CD4-positive, alpha-beta T cell (primary cell): ENCODE data around the gene SCARF1. TPM values are rescaled to one million over a fixed set of nuclear protein-coding genes. Genes with fewer than 3 reads are reported as not detected.

Experiments
- ATAC-seq: fragments of 200-7000 bp; cut with Tn5 transposase; one replicate; pipeline ENCODE4 v1.10.0; 2022; ENCODE audit warnings: mild to moderate bottlenecking; ENCODE audit not compliant: poor library complexity
- CTCF ChIA-PET: fragments of 350-600 bp; sonication (Branson Sonifier 250); formaldehyde crosslinking; loops from one replicate; lab custom pipeline; 2021; ENCODE audit warnings: antibody characterized with exemption, inconsistent platforms; lab: Charles Lee
- POLR2A ChIA-PET: fragments of 350-600 bp; sonication (Branson Sonifier 250); formaldehyde crosslinking; loops from one replicate; lab custom pipeline; 2021; ENCODE audit warnings: antibody characterized with exemption, inconsistent platforms; lab: Charles Lee
- DNase-seq, 14 experiments: peaks; one replicate each; pipeline ENCODE4 v3.0.0-alpha.2; 2013 to 2020; ENCODE audit warnings: mixed read lengths in 2 of 14
- H3K27ac ChIP-seq, 2 donors: one replicate each; pipeline versions ENCODE4 v1.5.1 to v1.7.0; 2013; ENCODE audit warnings: low read length in 2 of 2, low read depth in 1 of 2, mild to moderate bottlenecking in 1 of 2
- H3K27me3 ChIP-seq, 2 experiments: 1 replicate in 1 of 2; 2 replicates in 1 of 2; pipeline versions ENCODE4 v1.6.1 to v1.7.0; 2013; ENCODE audit warnings: low read length in 2 of 2, control low read depth in 1 of 2, mild to moderate bottlenecking in 1 of 2, moderate library complexity in 1 of 2; ENCODE audit not compliant: insufficient read depth in 2 of 2, control insufficient read depth in 1 of 2
- H3K36me3 ChIP-seq: one replicate; pipeline ENCODE4 v1.6.1; 2013; ENCODE audit warnings: low read length, control low read depth; ENCODE audit not compliant: insufficient read depth
- H3K4me1 ChIP-seq: one replicate; pipeline ENCODE4 v1.6.1; 2013; ENCODE audit warnings: low read length, control low read depth; ENCODE audit not compliant: insufficient read depth
- H3K4me3 ChIP-seq: one replicate; pipeline ENCODE4 v1.5.1; 2013; ENCODE audit warnings: mild to moderate bottlenecking, low read length, moderate library complexity
- H3K9me3 ChIP-seq, 2 experiments: 1 replicate in 1 of 2; 2 replicates in 1 of 2; pipeline versions ENCODE4 v1.6.1 to v1.7.0; 2013; ENCODE audit warnings: low read length in 2 of 2, mild to moderate bottlenecking in 2 of 2, control low read depth in 1 of 2, moderate library complexity in 1 of 2; ENCODE audit not compliant: control insufficient read depth in 1 of 2, insufficient read depth in 1 of 2
- H3K27ac Mint-ChIP-seq: one replicate; pipeline ENCODE4 v1.8.0; 2020; ENCODE audit warnings: mixed read lengths
- H3K27me3 Mint-ChIP-seq: one replicate; pipeline ENCODE4 v1.8.0; 2021; ENCODE audit warnings: mixed read lengths
- H3K36me3 Mint-ChIP-seq: one replicate; pipeline ENCODE4 v1.8.0; 2021; ENCODE audit warnings: low read depth, mixed read lengths
- H3K4me1 Mint-ChIP-seq: one replicate; pipeline ENCODE4 v1.8.0; 2021; ENCODE audit warnings: low read depth, mixed read lengths
- H3K4me3 Mint-ChIP-seq: one replicate; pipeline ENCODE4 v1.8.0; 2020; ENCODE audit warnings: mild to moderate bottlenecking, mixed read lengths
- H3K9me3 Mint-ChIP-seq: one replicate; pipeline ENCODE4 v1.8.0; 2020; ENCODE audit warnings: mixed read lengths
- intact Hi-C, 2 experiments: fragments of 100-400 bp; cut with DNase I in 1 of 2; cut with micrococcal nuclease in 1 of 2; formaldehyde crosslinking; loops; one replicate each; pipeline versions ENCODE4 v1.15.1 to v1.9.0; 2023 to 2025; cut with DNase I, micrococcal nuclease
- total RNA-seq, 174 experiments: library from RNA in 2 of 174; stranded (reverse) in 2 of 174; gene quantifications; one replicate each; pipeline ENCODE4 v1.2.3 and lab custom pipeline; 2021 to 2026
- TF ChIP-seq, protein P1 (sequence below): fragments of 200-600 bp; IDR thresholded peaks from one replicate; pipeline ENCODE4 v1.8.0; 2022; ENCODE audit warnings: antibody characterized with exemption, mild to moderate bottlenecking

Gene SCARF1
- total RNA-seq, 2 experiments from 2014 or later: 0.41 to 0.45 TPM

DNA sequence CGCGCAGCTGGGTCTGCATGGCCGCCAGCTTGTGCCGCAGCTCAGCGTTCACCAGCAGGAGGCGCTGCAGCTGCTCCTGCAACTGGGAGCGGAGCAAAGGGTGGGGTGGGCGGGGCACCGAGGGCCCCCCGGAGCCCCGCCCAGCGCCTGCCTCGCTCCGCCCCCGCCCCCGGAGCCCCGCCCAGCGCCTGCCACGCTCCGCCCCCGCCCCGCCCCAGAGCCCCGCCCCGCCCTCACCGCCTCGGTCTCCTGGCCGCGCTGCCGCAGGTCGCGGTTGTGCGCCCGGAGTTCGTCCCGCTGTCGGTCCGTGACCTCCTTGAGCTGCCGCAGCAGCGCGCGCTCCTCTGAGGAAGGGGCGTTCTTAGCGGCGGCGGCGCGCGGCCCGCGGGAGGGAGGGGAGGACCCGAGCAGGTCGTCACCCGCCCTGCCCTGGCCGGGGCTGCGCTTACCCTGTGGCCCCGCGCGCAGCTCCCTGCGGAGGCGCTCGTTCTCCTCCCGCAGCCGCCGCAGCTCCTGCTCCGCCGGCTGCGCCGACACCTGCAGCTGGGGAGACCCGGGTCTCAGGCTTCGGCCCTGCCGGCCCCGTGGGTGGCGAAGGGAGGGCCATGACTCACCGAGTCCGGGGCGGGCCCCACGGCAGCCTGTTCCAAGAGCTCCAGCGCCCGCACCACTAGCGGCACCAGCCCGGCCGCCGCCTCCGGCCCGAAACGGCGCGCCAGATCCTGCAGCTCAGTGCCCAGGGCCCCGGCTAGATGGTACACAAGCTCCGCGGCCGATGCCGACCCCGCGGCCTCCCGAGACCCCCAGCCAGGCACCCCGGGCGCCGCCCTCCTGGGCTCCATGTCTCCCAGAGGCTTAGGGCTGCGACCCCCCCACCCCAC lies 3.7 kb upstream of the SCARF1 start:
- peaks cover 39% of the 10 kb centered on the region for H3K36me3 ChIP-seq
- DNase-seq: peak; percentile 89 to 99 (median 95)
- no peaks in the 10 kb centered on the region for H3K27me3 Mint-ChIP-seq
- TF ChIP-seq, protein P1, sequence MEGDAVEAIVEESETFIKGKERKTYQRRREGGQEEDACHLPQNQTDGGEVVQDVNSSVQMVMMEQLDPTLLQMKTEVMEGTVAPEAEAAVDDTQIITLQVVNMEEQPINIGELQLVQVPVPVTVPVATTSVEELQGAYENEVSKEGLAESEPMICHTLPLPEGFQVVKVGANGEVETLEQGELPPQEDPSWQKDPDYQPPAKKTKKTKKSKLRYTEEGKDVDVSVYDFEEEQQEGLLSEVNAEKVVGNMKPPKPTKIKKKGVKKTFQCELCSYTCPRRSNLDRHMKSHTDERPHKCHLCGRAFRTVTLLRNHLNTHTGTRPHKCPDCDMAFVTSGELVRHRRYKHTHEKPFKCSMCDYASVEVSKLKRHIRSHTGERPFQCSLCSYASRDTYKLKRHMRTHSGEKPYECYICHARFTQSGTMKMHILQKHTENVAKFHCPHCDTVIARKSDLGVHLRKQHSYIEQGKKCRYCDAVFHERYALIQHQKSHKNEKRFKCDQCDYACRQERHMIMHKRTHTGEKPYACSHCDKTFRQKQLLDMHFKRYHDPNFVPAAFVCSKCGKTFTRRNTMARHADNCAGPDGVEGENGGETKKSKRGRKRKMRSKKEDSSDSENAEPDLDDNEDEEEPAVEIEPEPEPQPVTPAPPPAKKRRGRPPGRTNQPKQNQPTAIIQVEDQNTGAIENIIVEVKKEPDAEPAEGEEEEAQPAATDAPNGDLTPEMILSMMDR: peak; percentile 75
- H3K9me3 ChIP-seq: no peaks in the 10 kb centered on the region
- ChIA-PET CTCF (interaction anchor here (0.5 to 2.9 kb wide), 22 partner anchors 9 to 609 kb away, joined by 3 to 12 read pairs (median 6); partner anchors contain the start of genes PITPNA, PRPF8, RPA1 and RTN4RL1), POLR2A (interaction anchor here (0.6 to 3.9 kb wide), 18 partner anchors 9 to 743 kb away, joined by 3 to 44 read pairs (median 4); partner anchors contain the start of genes INPP5K, PITPNA, PRPF8 and RPA1)
- H3K4me3 ChIP-seq: peak overlapping the region; percentile 51
- intact Hi-C loops: loop anchor here (1.0 to 5.0 kb wide), 4 partner anchors 21 to 378 kb away; partner anchors contain the start of genes PRPF8 (in 1 of the 2), RTN4RL1 (in 1 of the 2) and SLC43A2 (in 1 of the 2)
- ATAC-seq: peak; percentile 78
- peaks cover 41% of the 10 kb centered on the region for H3K4me1 ChIP-seq
- H3K27ac ChIP-seq: peak overlapping the region; percentile 45 to 53
- H3K27ac Mint-ChIP-seq: peak overlapping the region; percentile 33
- peaks cover 18% of the 10 kb centered on the region for H3K4me1 Mint-ChIP-seq
- no peaks in the 10 kb centered on the region for H3K9me3 Mint-ChIP-seq
- peak overlapping the region; percentile 79 for H3K4me3 Mint-ChIP-seq
- H3K27me3 ChIP-seq: no peaks in the 10 kb centered on the region
- H3K36me3 Mint-ChIP-seq: peaks cover 36% of the 10 kb centered on the region

DNA sequence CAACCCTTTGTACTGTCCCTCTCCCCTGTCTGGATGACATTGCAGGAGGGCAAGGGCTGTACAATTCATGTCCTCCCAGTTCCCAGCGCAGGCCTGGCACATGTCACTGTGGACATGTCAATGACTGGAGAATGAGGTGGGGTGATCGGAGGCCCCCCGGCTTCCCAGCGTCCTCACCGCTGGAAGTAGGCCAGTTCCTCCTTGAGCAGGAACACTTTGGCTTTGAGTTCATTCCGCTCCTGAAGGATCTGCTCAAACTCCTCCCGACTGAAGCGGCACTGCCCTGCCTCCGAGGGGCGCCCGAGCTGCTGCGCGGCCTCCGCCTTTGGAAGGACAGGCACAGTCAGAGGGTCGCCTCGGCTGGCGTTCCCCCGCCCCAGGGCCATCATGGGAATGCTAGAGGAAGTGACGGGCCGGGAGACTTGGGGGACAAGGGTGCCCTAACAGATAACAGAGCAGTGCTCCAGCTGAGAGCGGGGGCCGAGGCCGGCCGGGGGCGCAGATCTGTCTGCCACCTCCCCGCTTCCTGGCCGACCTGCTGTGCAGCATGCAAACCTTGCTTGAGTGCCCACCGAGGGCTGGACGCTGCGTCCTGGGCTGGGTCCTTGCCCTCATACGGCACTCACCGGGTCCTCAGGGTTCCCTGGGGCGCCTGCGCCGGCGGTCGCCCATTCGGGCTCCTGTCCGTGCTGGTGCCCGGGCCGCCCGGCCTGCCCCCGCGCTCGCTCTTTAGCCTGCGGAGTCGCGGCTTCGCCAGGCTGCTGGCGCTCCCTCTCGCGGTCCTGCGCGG lies 2.8 kb upstream of the SCARF1 start:
- POLR2A ChIA-PET: interaction anchor here (0.6 to 3.9 kb wide), 12 partner anchors 13 to 283 kb away, joined by 3 to 44 read pairs (median 8); partner anchors contain the start of genes INPP5K, PITPNA, PRPF8 and RPA1
- ATAC-seq (no peak), DNase-seq (peak in 2 of 14 experiments; percentile 23 to 47)
- H3K4me3 ChIP-seq: peak overlapping the region; percentile 61
- H3K27ac ChIP-seq: peak overlapping the region in 1 of 2 donors; percentile 26
- H3K36me3 ChIP-seq: peaks cover 31% of the 10 kb centered on the region
- TF ChIP-seq, protein P1: no peak
- CTCF ChIA-PET: interaction anchor here (0.5 to 2.9 kb wide), 21 partner anchors 8 to 610 kb away, joined by 3 to 12 read pairs (median 6); partner anchors contain the start of genes PITPNA, PRPF8, RPA1 and RTN4RL1
- peak overlapping the region; percentile 33 for H3K27ac Mint-ChIP-seq
- H3K27me3 Mint-ChIP-seq: no peaks in the 10 kb centered on the region
- H3K4me1 Mint-ChIP-seq: peaks cover 21% of the 10 kb centered on the region
- no peaks in the 10 kb centered on the region for H3K9me3 Mint-ChIP-seq
- no peaks in the 10 kb centered on the region for H3K27me3 ChIP-seq
- no peaks in the 10 kb centered on the region for H3K9me3 ChIP-seq
- H3K36me3 Mint-ChIP-seq: peaks cover 31% of the 10 kb centered on the region
- peaks cover 46% of the 10 kb centered on the region for H3K4me1 ChIP-seq
- H3K4me3 Mint-ChIP-seq: peak overlapping the region; percentile 79
- intact Hi-C loops: loop anchor here (2.0 to 5.0 kb wide), 3 partner anchors 34 to 379 kb away; partner anchors contain the start of genes PRPF8 (in 1 of the 2) and RTN4RL1 (in 1 of the 2)
